Adrenal gland (tissue), 5 donors: ENCODE measurements around the gene TNIK.

Experiments
- POLR2A ChIP-seq, 2 donors: fragments of 450-650 bp; IDR thresholded peaks; one replicate each; pipeline ENCODE4 v1.6.1; 2017; ENCODE audit warnings: antibody characterized with exemption in 2 of 2, mild to moderate bottlenecking in 2 of 2, moderate library complexity in 1 of 2
- TF ChIP-seq, protein P1 (sequence below), 6 experiments: fragments of 450-650 bp in 4 of 6; fragments of 200-600 bp in 2 of 6; sonication (generic) in 1 of 6; IDR thresholded peaks; 1 replicate in 5 of 6; 2 replicates in 1 of 6; pipeline versions ENCODE4 v1.5.1 to v1.8.0; 2016 to 2021; ENCODE audit warnings: antibody characterized with exemption in 6 of 6, mild to moderate bottlenecking in 2 of 6, moderate library complexity in 1 of 6
- donor health status: DM: no; HTN: no; CAD: no.

- TF ChIP-seq, protein P1, sequence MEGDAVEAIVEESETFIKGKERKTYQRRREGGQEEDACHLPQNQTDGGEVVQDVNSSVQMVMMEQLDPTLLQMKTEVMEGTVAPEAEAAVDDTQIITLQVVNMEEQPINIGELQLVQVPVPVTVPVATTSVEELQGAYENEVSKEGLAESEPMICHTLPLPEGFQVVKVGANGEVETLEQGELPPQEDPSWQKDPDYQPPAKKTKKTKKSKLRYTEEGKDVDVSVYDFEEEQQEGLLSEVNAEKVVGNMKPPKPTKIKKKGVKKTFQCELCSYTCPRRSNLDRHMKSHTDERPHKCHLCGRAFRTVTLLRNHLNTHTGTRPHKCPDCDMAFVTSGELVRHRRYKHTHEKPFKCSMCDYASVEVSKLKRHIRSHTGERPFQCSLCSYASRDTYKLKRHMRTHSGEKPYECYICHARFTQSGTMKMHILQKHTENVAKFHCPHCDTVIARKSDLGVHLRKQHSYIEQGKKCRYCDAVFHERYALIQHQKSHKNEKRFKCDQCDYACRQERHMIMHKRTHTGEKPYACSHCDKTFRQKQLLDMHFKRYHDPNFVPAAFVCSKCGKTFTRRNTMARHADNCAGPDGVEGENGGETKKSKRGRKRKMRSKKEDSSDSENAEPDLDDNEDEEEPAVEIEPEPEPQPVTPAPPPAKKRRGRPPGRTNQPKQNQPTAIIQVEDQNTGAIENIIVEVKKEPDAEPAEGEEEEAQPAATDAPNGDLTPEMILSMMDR (IDR thresholded peaks at IDR 0.05) = no peak
- no peak for TF ChIP-seq POLR2A (IDR thresholded peaks at IDR 0.05)
Measured at GRCh38 chr3:171497468-171497867, 37.3 kb upstream of the TNIK start.
